ENCODE measurements around the gene FOXR1.
A peak's percentile ranks its signal among the peaks of the same experiment; 100 is the strongest.

FOXR1 gene

GRCh38 chr11:118971646-118972045 lies at the start of gene FOXR1:
Gene FOXR1 (plus strand): TSS chr11:118971761. CDS start chr11:118971932, 171 bp downstream.
- DNase-seq = no peak

GRCh38 chr11:118921929-118922744 lies 49.4 kb upstream of the FOXR1 start:
- no peak for DNase-seq

- no peak for DNase-seq
Observed at GRCh38 chr11:118922745-118923627, 48.6 kb upstream of the FOXR1 start.

- no peak for DNase-seq
Observed at GRCh38 chr11:118923721-118924587, 47.6 kb upstream of the FOXR1 start.

- no peak for DNase-seq
Observed at GRCh38 chr11:118924591-118925585, 46.7 kb upstream of the FOXR1 start.

- no peak for DNase-seq
Observed at GRCh38 chr11:118927554-118928100, 43.9 kb upstream of the FOXR1 start.

- peak; percentile 57 to 85 for DNase-seq
Observed at GRCh38 chr11:118928101-118928869, 43.3 kb upstream of the FOXR1 start.

- DNase-seq = no peak
Observed at GRCh38 chr11:118928870-118929500, 42.6 kb upstream of the FOXR1 start.

GRCh38 chr11:118929501-118930093 lies 42.0 kb upstream of the FOXR1 start:
- peak in 1 of 2 experiments; percentile 78 for DNase-seq

- peak in 1 of 2 experiments; percentile 82 for DNase-seq
Observed at GRCh38 chr11:118930094-118930712, 41.4 kb upstream of the FOXR1 start.

GRCh38 chr11:118931571-118931970 lies 40.0 kb upstream of the FOXR1 start:
- no peak for DNase-seq

GRCh38 chr11:118933486-118933885 lies 38.1 kb upstream of the FOXR1 start:
- DNase-seq = no peak

GRCh38 chr11:118935376-118935775 lies 36.2 kb upstream of the FOXR1 start:
- DNase-seq = no peak

- no peak for DNase-seq
Observed at GRCh38 chr11:118938491-118939403, 32.8 kb upstream of the FOXR1 start.

- no peak for DNase-seq
Observed at GRCh38 chr11:118939404-118939915, 32.1 kb upstream of the FOXR1 start.

GRCh38 chr11:118939953-118940598 lies 31.5 kb upstream of the FOXR1 start:
- no peak for DNase-seq

GRCh38 chr11:118947091-118947490 lies 24.5 kb upstream of the FOXR1 start:
- no peak for DNase-seq
